ENCODE results near the gene PTPRG. TPM values are rescaled to one million over a fixed set of nuclear protein-coding genes. Genes with fewer than 3 reads are reported as not detected.

The PTPRG gene
- total RNA-seq, 2 donors from 2014 or later = 23.9 to 31.6 TPM

DNA sequence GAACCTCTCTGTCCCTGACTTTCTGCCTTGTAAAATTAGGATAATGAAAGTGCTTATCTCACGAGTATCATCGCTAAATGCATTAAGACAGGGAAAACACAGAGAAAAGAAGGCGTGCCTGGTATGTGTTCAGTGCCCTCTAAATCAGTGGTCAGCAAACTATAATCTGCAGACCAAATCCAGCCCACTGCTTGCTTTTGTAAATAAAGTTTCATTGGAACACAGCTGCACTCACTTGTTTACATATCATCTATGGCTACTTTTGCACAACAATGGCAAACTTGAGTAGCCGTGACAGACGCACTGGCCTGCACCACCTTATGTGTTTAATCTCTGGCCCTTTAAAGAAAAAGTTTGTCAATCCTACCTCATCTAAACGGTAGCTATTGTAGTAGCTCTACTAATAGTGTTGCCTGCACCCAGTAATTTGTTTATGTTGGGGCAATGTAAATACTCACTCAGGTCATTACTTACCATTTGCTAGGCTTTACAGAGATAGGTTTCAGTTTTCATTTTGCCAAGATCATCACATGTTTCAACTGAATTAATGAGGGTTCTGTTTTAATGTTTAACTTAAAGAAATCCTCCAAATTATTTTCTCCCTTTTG is 582.6 kb downstream of the PTPRG start:
- no peak for TF ChIP-seq POLR2A (IDR thresholded peaks at IDR 0.05)
- TF ChIP-seq, protein P1, sequence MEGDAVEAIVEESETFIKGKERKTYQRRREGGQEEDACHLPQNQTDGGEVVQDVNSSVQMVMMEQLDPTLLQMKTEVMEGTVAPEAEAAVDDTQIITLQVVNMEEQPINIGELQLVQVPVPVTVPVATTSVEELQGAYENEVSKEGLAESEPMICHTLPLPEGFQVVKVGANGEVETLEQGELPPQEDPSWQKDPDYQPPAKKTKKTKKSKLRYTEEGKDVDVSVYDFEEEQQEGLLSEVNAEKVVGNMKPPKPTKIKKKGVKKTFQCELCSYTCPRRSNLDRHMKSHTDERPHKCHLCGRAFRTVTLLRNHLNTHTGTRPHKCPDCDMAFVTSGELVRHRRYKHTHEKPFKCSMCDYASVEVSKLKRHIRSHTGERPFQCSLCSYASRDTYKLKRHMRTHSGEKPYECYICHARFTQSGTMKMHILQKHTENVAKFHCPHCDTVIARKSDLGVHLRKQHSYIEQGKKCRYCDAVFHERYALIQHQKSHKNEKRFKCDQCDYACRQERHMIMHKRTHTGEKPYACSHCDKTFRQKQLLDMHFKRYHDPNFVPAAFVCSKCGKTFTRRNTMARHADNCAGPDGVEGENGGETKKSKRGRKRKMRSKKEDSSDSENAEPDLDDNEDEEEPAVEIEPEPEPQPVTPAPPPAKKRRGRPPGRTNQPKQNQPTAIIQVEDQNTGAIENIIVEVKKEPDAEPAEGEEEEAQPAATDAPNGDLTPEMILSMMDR (IDR thresholded peaks at IDR 0.05) = no peak
- ATAC-seq (no peak), DNase-seq (no peak)
- H3K27me3 ChIP-seq = no peaks in the 10 kb centered on the region
- no peaks in the 10 kb centered on the region for H3K36me3 ChIP-seq (replicated peaks in 1 of 2; ENCODE audit: insufficient read depth in 1 of 2, low read depth in 2 of 2)
- WGBS, 2 donors = 76 to 77% methylated on average over 6 of the region's 6 CpGs
- no peaks in the 10 kb centered on the region for H3K4me1 ChIP-seq
- no peaks in the 10 kb centered on the region for H3K9me3 ChIP-seq
- intact Hi-C loops (cut with DNase I) = no loop called here
- no peak overlapping the region for H3K4me3 ChIP-seq
- H3K27ac ChIP-seq = no peak overlapping the region

DNA sequence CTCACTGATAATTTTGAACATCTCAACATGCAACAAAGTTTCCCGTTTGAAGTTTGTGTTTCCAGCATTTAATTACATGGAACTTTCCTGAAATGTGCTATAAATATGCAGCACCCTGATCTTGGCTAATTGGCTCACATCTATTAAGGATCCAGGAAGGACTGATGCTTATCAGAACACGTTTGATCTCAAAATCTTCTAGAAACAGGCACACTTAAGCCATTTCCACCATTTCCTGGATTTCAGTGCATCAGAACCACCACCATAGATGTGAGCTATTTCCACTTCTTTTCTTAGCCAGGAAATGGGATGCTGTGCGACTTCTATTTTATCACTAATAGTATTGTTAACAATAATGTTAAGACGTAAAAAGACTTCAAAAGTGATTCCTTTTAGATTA is 583.1 kb downstream of the PTPRG start:
- WGBS, 2 donors = 50 to 66% methylated on average over 4 of the region's 4 CpGs
- H3K27me3 ChIP-seq = no peaks in the 10 kb centered on the region
- intact Hi-C loops (cut with DNase I) = no loop called here

DNA sequence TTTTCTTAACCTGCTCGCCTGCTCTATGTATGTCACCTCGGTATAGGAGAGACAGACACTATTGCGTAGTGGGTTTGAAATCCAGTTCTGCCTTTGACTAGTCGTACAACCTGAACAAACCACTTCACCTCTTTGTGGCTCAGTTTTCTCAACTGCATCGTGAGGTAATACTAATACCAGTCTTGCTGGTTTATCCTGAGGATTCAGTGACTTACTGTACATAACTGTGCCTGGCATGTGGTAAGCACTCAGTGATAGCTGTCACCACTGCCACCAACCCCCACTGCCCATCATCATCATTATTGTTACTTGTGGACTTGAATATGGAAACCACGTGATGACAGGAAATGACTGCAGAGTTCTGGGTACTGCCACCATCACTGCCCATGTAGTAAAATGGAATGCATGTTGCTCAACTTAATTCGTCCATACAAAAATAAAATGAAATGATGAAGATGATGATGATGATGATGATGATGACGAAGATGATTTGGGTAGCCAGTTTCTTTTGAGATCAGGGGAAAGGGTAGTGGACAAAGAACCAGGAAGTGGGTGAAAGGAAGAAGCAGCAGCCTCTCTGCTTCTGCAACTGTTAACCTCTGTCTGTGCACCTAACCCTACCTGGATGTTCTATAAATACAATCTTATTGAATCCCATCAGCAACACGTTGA is 583.9 kb downstream of the PTPRG start:
- intact Hi-C loops (cut with DNase I) = no loop called here
- Histone ChIP-seq H3K9me3 (no peaks in the 10 kb centered on the region), H3K27me3 (no peaks in the 10 kb centered on the region), H3K27ac (no peak overlapping the region), H3K36me3 (replicated peaks in 1 of 2; ENCODE audit: insufficient read depth in 1 of 2, low read depth in 2 of 2) (no peaks in the 10 kb centered on the region), H3K4me1 (no peaks in the 10 kb centered on the region), H3K4me3 (no peak overlapping the region)
- DNase-seq (no peak), ATAC-seq (no peak)
- TF ChIP-seq, protein P1 (IDR thresholded peaks at IDR 0.05) = no peak
- TF ChIP-seq POLR2A (IDR thresholded peaks at IDR 0.05) = no peak
- WGBS, 2 donors = 84 to 88% methylated on average over 9 of the region's 9 CpGs

More for the DNA sequence above, 583.1 kb downstream of the PTPRG start:
- ATAC-seq = no peak
- no peak for DNase-seq
- H3K27ac ChIP-seq = no peak overlapping the region
- no peaks in the 10 kb centered on the region for H3K4me1 ChIP-seq
- TF ChIP-seq POLR2A (IDR thresholded peaks at IDR 0.05) = no peak
- TF ChIP-seq, protein P1 (IDR thresholded peaks at IDR 0.05) = no peak
- no peaks in the 10 kb centered on the region for H3K36me3 ChIP-seq (replicated peaks in 1 of 2; ENCODE audit: insufficient read depth in 1 of 2, low read depth in 2 of 2)
- H3K4me3 ChIP-seq = no peak overlapping the region
- H3K9me3 ChIP-seq = no peaks in the 10 kb centered on the region

GRCh38 chr3:62149539-62149938 is 588.2 kb downstream of the PTPRG start:
- no peak overlapping the region for H3K4me3 ChIP-seq
- no peak for DNase-seq
- no peaks in the 10 kb centered on the region for H3K4me1 ChIP-seq
- H3K27ac ChIP-seq = no peak overlapping the region
- H3K27me3 ChIP-seq = no peaks in the 10 kb centered on the region
- intact Hi-C loops (cut with DNase I) = no loop called here
- no peak for ATAC-seq
- no peaks in the 10 kb centered on the region for H3K36me3 ChIP-seq (replicated peaks in 1 of 2; ENCODE audit: insufficient read depth in 1 of 2, low read depth in 2 of 2)
- no peak for TF ChIP-seq POLR2A (IDR thresholded peaks at IDR 0.05)
- TF ChIP-seq, protein P1 (IDR thresholded peaks at IDR 0.05) = no peak
- 97 to 98% methylated on average over 6 of the region's 6 CpGs for WGBS, 2 donors
- H3K9me3 ChIP-seq = no peaks in the 10 kb centered on the region

GRCh38 chr3:62149962-62150361 is 588.6 kb downstream of the PTPRG start:
- Histone ChIP-seq H3K4me1 (no peaks in the 10 kb centered on the region), H3K9me3 (no peaks in the 10 kb centered on the region), H3K4me3 (no peak overlapping the region), H3K27me3 (no peaks in the 10 kb centered on the region), H3K36me3 (replicated peaks in 1 of 2; ENCODE audit: insufficient read depth in 1 of 2, low read depth in 2 of 2) (no peaks in the 10 kb centered on the region), H3K27ac (no peak overlapping the region)
- no peak for TF ChIP-seq POLR2A (IDR thresholded peaks at IDR 0.05)
- TF ChIP-seq, protein P1 (IDR thresholded peaks at IDR 0.05) = no peak
- ATAC-seq (no peak), DNase-seq (no peak)
- WGBS, 2 donors = 58 to 69% methylated on average over 2 of the region's 2 CpGs
- intact Hi-C loops (cut with DNase I) = no loop called here

Data from body of pancreas (tissue), 4 donors.